UCSD-AML1 (cell line): Measurements from ENCODE around the gene SLC38A10.

Experiments used
- DNase-seq: peaks from one replicate; lab custom pipeline; 2025; ENCODE audit not compliant: unreplicated experiment; lab: John Stamatoyannopoulos, UW

The SLC38A10 gene

GRCh38 chr17:81279278-81280275, 15.5 kb downstream of the SLC38A10 start:
- DNase-seq: no peak

- no peak for DNase-seq
Measured at GRCh38 chr17:81278831-81279230, 16.3 kb downstream of the SLC38A10 start.

- no peak for DNase-seq
Measured at GRCh38 chr17:81277946-81278693, 17.0 kb downstream of the SLC38A10 start.

- no peak for DNase-seq
Measured at GRCh38 chr17:81277421-81277820, 17.7 kb downstream of the SLC38A10 start.

GRCh38 chr17:81276781-81277180, 18.3 kb downstream of the SLC38A10 start:
- no peak for DNase-seq

GRCh38 chr17:81274471-81274855, 20.6 kb downstream of the SLC38A10 start:
- DNase-seq: no peak

- no peak for DNase-seq
Measured at GRCh38 chr17:81273698-81274470, 21.2 kb downstream of the SLC38A10 start.

- DNase-seq: peak; percentile 20
Measured at GRCh38 chr17:81272616-81273015, 22.5 kb downstream of the SLC38A10 start.

GRCh38 chr17:81271226-81271625, 23.9 kb downstream of the SLC38A10 start:
- DNase-seq: no peak

- peak; percentile 23 for DNase-seq
Measured at GRCh38 chr17:81270279-81270678, 24.8 kb downstream of the SLC38A10 start.

- DNase-seq: no peak
Measured at GRCh38 chr17:81267390-81268067, 27.6 kb downstream of the SLC38A10 start.

GRCh38 chr17:81265576-81265975, 29.5 kb downstream of the SLC38A10 start:
- DNase-seq: no peak

GRCh38 chr17:81264640-81265039, 30.5 kb downstream of the SLC38A10 start:
- DNase-seq: no peak

GRCh38 chr17:81263371-81264181, 31.5 kb downstream of the SLC38A10 start:
- no peak for DNase-seq

GRCh38 chr17:81261582-81262336, 33.3 kb downstream of the SLC38A10 start:
- DNase-seq: no peak

GRCh38 chr17:81261096-81261495, 34.0 kb downstream of the SLC38A10 start:
- no peak for DNase-seq

- no peak for DNase-seq
Measured at GRCh38 chr17:81260641-81261040, 34.5 kb downstream of the SLC38A10 start.

- DNase-seq: no peak
Measured at GRCh38 chr17:81260171-81260570, 34.9 kb downstream of the SLC38A10 start.

- DNase-seq: no peak
Measured at GRCh38 chr17:81259058-81259605, 36.0 kb downstream of the SLC38A10 start.
